GM23338 (cell line): ENCODE data around the gene KRT38. TPM values are rescaled to one million over a fixed set of nuclear protein-coding genes. Genes with fewer than 3 reads are reported as not detected.

Experiments
- CREB1 ChIP-seq: fragments of 250-450 bp; sonication (Bioruptor Pico); IDR thresholded peaks from 2 replicates; pipeline ENCODE4 v1.5.0; 2020; ENCODE audit warnings: low read depth, mild to moderate bottlenecking, moderate library complexity
- EZH2 ChIP-seq: fragments of 200-600 bp; sonication (generic); IDR thresholded peaks from one replicate; pipeline ENCODE4 v1.8.0; 2017; ENCODE audit warnings: antibody characterized with exemption, mild to moderate bottlenecking, low read depth; ENCODE audit not compliant: unreplicated experiment
- NANOG ChIP-seq: IDR thresholded peaks from 2 replicates; pipeline ENCODE4 v1.6.1; 2016; ENCODE audit warnings: antibody characterized with exemption, borderline replicate concordance
- POLR2AphosphoS5 ChIP-seq: IDR thresholded peaks from 2 replicates; pipeline ENCODE4 v1.6.1; 2016; ENCODE audit warnings: antibody characterized with exemption, low read depth
- STAT1 ChIP-seq: IDR thresholded peaks from one replicate; pipeline ENCODE4 v1.6.1; 2016; ENCODE audit warnings: antibody characterized with exemption; ENCODE audit not compliant: unreplicated experiment
- polyA plus RNA-seq: library from polyadenylated mRNA; unstranded; fragments of >200 nt; fragmentation: Nextera tagmentation; extraction: Ambion mirVana; gene quantifications from 2 replicates; pipeline ENCODE4 v1.2.1, GENCODE V29; 2016
- total RNA-seq: library from RNA; depleted of rRNA; stranded (reverse); fragments of >200 nt; shearing (Covaris generic); gene quantifications from 2 replicates; pipeline ENCODE4 v1.2.3, GENCODE V29; 2014
- TF ChIP-seq, protein P1 (sequence below): fragments of 250-450 bp; sonication (Bioruptor Pico); IDR thresholded peaks from 2 replicates; pipeline ENCODE4 v1.5.0; 2020; ENCODE audit warnings: mild to moderate bottlenecking, moderate library complexity
- TF ChIP-seq, protein P2 (sequence below): IDR thresholded peaks from 2 replicates; pipeline ENCODE4 v1.6.1; 2016; ENCODE audit warnings: antibody characterized with exemption
- TF ChIP-seq, protein P3 (sequence below), 2 experiments: fragments of 200-600 bp in 1 of 2; sonication (generic) in 1 of 2; conservative IDR thresholded peaks; 2 replicates each; pipeline versions ENCODE4 v1.5.1 to v1.6.1; 2016 to 2017; ENCODE audit warnings: antibody characterized with exemption in 2 of 2, low read depth in 2 of 2, mild to moderate bottlenecking in 2 of 2, moderate library complexity in 1 of 2

The KRT38 gene
- total and polyA plus RNA-seq, 2 experiments from 2014 or later, result not detected

DNA sequence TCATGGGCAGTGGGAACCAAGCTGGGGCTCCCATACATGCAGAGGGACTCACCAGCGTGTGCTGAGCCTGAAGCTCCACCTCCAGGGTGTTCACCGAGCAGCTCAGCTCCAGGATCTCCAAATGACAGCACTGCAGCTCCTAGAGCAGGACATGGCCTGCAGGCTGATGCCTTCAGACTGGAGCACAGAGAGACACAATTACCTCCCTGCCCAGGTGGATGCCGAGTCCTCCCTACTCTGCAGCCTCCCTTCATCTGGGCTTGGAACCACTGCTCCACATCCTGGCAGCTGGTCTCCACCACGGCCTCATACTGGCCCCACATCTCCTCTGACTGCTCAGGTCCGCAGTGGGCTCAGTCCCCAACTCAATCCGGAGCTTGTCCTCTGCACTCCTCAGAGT lies 8.2 kb upstream of the KRT38 start (continued):
- TF ChIP-seq, protein P1, sequence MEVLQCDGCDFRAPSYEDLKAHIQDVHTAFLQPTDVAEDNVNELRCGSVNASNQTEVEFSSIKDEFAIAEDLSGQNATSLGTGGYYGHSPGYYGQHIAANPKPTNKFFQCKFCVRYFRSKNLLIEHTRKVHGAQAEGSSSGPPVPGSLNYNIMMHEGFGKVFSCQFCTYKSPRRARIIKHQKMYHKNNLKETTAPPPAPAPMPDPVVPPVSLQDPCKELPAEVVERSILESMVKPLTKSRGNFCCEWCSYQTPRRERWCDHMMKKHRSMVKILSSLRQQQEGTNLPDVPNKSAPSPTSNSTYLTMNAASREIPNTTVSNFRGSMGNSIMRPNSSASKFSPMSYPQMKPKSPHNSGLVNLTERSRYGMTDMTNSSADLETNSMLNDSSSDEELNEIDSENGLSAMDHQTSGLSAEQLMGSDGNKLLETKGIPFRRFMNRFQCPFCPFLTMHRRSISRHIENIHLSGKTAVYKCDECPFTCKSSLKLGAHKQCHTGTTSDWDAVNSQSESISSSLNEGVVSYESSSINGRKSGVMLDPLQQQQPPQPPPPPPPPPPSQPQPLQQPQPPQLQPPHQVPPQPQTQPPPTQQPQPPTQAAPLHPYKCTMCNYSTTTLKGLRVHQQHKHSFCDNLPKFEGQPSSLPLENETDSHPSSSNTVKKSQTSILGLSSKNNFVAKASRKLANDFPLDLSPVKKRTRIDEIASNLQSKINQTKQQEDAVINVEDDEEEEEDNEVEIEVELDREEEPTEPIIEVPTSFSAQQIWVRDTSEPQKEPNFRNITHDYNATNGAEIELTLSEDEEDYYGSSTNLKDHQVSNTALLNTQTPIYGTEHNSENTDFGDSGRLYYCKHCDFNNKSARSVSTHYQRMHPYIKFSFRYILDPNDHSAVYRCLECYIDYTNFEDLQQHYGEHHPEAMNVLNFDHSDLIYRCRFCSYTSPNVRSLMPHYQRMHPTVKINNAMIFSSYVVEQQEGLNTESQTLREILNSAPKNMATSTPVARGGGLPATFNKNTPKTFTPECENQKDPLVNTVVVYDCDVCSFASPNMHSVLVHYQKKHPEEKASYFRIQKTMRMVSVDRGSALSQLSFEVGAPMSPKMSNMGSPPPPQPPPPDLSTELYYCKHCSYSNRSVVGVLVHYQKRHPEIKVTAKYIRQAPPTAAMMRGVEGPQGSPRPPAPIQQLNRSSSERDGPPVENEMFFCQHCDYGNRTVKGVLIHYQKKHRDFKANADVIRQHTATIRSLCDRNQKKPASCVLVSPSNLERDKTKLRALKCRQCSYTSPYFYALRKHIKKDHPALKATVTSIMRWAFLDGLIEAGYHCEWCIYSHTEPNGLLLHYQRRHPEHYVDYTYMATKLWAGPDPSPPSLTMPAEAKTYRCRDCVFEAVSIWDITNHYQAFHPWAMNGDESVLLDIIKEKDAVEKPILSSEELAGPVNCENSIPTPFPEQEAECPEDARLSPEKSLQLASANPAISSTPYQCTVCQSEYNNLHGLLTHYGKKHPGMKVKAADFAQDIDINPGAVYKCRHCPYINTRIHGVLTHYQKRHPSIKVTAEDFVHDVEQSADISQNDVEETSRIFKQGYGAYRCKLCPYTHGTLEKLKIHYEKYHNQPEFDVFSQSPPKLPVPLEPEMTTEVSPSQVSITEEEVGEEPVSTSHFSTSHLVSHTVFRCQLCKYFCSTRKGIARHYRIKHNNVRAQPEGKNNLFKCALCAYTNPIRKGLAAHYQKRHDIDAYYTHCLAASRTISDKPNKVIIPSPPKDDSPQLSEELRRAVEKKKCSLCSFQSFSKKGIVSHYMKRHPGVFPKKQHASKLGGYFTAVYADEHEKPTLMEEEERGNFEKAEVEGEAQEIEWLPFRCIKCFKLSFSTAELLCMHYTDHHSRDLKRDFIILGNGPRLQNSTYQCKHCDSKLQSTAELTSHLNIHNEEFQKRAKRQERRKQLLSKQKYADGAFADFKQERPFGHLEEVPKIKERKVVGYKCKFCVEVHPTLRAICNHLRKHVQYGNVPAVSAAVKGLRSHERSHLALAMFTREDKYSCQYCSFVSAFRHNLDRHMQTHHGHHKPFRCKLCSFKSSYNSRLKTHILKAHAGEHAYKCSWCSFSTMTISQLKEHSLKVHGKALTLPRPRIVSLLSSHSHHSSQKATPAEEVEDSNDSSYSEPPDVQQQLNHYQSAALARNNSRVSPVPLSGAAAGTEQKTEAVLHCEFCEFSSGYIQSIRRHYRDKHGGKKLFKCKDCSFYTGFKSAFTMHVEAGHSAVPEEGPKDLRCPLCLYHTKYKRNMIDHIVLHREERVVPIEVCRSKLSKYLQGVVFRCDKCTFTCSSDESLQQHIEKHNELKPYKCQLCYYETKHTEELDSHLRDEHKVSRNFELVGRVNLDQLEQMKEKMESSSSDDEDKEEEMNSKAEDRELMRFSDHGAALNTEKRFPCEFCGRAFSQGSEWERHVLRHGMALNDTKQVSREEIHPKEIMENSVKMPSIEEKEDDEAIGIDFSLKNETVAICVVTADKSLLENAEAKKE (CRISPR knock-in tag), result no peak
- TF ChIP-seq POLR2AphosphoS5 (no peak), CREB1 (CRISPR knock-in tag) (no peak), EZH2 (no peak), STAT1 (no peak), NANOG (no peak)
- TF ChIP-seq, protein P2, sequence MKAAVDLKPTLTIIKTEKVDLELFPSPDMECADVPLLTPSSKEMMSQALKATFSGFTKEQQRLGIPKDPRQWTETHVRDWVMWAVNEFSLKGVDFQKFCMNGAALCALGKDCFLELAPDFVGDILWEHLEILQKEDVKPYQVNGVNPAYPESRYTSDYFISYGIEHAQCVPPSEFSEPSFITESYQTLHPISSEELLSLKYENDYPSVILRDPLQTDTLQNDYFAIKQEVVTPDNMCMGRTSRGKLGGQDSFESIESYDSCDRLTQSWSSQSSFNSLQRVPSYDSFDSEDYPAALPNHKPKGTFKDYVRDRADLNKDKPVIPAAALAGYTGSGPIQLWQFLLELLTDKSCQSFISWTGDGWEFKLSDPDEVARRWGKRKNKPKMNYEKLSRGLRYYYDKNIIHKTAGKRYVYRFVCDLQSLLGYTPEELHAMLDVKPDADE, result no peak
- TF ChIP-seq, protein P3, sequence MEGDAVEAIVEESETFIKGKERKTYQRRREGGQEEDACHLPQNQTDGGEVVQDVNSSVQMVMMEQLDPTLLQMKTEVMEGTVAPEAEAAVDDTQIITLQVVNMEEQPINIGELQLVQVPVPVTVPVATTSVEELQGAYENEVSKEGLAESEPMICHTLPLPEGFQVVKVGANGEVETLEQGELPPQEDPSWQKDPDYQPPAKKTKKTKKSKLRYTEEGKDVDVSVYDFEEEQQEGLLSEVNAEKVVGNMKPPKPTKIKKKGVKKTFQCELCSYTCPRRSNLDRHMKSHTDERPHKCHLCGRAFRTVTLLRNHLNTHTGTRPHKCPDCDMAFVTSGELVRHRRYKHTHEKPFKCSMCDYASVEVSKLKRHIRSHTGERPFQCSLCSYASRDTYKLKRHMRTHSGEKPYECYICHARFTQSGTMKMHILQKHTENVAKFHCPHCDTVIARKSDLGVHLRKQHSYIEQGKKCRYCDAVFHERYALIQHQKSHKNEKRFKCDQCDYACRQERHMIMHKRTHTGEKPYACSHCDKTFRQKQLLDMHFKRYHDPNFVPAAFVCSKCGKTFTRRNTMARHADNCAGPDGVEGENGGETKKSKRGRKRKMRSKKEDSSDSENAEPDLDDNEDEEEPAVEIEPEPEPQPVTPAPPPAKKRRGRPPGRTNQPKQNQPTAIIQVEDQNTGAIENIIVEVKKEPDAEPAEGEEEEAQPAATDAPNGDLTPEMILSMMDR (conservative IDR thresholded peaks at IDR 0.05; ENCODE audit: low read depth in 2 of 2), result no peak
